ENCODE measurements around the gene MRGPRG.
"Not testable (repeated sequence)": the region's sequence is repeated elsewhere in the genome, so short reads cannot be mapped to it uniquely, and the experiment has no call there.

The MRGPRG gene, protein sequence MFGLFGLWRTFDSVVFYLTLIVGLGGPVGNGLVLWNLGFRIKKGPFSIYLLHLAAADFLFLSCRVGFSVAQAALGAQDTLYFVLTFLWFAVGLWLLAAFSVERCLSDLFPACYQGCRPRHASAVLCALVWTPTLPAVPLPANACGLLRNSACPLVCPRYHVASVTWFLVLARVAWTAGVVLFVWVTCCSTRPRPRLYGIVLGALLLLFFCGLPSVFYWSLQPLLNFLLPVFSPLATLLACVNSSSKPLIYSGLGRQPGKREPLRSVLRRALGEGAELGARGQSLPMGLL

DNA sequence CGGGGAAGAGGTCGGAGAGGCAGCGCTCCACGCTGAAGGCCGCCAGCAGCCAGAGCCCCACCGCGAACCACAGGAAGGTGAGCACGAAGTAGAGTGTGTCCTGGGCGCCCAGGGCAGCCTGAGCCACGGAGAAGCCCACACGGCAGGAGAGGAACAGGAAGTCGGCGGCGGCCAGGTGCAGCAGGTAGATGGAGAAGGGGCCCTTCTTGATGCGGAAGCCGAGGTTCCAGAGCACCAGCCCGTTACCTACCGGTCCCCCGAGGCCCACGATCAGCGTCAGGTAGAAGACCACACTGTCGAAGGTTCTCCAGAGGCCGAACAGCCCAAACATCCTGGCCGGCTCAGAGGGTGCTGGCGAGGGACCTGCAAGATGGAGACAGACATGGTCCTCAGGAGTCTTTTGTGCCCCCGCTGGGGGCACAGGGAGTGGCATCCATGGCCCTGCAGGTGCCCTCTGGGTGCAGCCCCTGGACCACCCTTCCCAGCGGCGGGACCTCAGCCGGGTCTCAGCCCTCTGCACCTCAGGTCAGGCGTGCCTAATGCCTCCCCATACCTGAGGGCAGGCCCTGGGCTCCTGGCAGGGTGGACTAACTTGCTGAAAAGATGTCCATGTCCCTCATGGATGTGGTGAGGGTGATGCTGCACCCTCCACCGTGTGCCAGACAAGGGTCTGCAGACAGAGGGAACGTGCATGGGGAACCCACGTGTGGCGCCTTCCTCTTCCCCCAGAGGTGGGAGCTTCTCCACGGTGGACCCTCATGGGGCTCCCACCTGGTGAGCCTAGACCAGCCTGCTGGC, at the start of gene MRGPRG:
Gene MRGPRG, minus strand, starts transcription at position 331 of the 798 bp plus-strand sequence. Its CDS starts 0 bp downstream, at position 331.
- no peak for DNase-seq (ENCODE audit: low read depth)

DNA sequence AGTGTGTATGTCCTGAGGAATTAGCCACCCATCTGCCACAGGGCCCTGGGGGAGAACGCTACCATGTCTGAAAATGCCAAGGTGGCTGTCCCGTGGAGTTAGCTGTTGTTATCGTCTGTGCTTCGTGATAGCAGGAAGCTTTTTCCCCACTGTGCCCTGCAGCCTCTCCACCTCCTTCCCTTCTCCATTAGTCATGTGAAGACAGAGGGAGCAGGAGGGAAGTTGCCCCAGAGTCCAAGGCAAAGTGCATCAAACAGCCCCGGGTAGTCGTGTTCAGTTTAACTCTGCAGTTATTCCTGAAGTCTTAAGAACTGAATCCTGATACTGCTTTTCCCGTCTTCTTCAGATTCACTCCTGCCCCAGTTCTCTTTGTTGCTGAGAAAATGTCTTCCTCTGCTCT, 43.9 kb upstream of the MRGPRG start:
- not testable (repeated sequence) for DNase-seq (ENCODE audit: low read depth)

DNA sequence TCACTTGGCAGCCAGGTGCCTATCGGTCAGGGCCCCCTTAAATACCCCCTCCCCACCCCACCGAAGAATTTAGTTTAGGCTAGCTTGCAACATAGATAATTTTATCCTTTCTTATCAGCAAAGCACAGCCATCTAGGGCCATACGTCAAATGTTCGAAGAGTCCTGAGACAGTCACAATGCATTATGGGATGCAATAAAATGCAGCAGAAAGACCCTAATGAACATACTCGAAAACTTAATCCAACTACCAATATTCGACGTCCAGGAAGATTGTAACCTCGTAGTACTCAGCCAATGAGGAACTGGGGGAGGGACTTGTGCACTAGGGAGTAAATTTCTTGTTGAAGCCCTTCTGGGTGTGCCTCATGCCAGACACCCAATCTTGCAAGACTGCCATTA, 43.2 kb upstream of the MRGPRG start:
- DNase-seq (ENCODE audit: low read depth) = not testable (repeated sequence)

DNA sequence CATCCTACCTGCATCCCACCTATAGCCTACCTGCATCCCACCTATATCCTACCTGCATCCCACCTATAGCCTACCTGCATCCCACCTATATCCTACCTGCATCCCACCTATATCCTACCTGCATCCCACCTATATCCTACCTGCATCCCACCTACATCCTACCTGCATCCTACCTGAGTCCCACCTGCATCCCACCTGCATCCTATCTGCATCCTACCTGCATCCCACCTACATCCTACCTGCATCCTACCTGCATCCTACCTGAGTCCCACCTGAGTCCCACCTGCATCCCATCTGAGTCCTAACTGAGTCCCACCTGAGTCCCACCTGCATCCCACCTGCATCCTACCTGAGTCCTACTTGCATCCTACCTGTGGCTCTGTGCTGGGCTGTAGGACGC, 38.9 kb upstream of the MRGPRG start:
- DNase-seq (ENCODE audit: low read depth) = not testable (repeated sequence)

DNA sequence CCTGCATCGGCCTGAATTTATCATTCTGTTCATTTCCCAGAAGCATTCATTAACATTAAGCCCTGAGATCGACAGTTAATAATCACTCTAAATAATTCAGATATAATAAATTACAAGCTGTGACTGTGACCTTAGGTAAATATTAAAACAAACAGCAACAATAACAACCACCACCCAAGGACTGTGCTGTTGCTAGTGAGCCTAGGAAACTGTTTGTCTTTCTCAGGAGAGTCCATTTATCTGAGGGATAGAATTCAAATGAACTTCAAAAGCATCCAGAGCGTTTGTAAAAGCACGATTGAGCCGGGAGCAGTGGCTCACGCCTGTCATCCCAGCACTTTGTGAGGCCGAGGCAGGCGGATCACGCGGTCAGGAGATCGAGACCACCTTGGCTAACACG, 36.6 kb upstream of the MRGPRG start:
- not testable (repeated sequence) for DNase-seq (ENCODE audit: low read depth)

DNA sequence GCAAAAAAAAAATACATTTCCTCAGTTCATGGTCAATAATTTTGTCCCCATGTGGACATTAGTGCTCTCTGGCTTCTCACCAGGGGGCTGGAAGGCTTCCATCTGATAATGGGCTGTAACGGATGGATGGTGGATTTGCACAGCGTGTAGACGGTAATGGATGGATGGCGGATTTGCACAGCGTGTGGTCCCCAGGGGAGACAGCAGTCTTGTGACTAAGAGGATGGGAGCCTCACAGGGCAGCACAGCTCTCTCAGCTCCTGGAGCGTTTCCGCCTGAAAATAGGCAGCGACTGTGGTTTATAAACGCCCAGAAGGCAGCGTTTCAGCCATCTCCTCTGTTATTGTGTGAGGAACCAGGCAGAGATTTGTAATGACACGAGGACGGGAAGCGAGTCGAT, 36.2 kb upstream of the MRGPRG start:
- not testable (repeated sequence) for DNase-seq (ENCODE audit: low read depth)

DNA sequence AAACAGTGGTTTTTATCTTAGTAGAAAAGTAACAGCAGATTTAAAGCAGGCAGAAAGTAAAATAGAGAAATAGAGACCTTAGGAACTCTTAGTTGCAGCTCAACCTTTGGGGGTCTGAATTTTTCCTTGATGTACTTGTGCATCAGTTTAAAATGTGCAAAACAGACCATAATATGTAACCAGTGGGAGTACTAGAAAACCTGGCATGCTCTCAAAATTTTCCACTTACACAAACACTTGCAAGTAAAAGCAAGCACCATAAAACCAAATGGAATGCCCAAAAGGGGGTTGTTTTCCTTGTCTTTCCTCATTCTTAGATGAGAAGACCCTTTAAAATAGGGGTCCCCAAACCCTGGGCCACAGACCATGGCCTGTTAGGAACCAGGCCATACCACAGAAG, 26.5 kb upstream of the MRGPRG start:
- no peak for DNase-seq (ENCODE audit: low read depth)

DNA sequence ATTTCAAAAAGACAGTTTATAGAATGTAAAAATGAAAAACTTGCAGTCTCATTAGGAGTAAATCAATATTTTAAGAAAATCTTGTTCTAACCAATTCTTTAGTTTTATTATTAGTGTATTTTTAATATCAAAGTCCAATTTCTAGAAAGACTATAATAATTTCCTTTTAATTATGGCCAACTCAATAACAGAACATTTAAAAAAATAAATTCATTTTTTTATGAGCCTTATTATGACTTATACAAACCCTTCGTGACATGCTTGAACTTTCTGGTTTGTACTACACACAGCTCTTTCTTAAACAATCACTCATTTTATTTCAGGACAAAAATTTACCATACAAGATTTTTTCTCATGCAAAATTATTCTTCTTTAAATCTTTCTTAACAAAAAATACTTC, 25.3 kb upstream of the MRGPRG start:
- DNase-seq (ENCODE audit: low read depth) = no peak

DNA sequence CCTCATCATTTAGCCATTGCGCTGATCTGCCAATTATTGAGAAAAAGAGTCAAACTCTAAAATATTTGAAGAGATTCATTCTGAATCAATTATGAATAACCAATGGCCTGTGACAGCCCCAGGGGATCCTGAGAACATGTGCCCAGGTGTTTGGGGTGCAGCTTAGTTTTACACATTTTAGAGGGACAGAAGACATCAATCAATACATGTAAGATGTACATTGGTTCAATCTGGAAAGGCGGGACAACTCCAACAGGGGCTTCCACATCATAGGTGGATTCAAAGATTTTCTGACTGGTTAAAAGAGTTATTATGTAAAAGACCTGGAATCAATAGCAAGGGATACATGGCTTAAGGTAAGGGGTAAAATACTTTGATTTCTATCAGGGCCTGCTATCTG, 18.5 kb upstream of the MRGPRG start:
- no peak for DNase-seq (ENCODE audit: low read depth)

DNA sequence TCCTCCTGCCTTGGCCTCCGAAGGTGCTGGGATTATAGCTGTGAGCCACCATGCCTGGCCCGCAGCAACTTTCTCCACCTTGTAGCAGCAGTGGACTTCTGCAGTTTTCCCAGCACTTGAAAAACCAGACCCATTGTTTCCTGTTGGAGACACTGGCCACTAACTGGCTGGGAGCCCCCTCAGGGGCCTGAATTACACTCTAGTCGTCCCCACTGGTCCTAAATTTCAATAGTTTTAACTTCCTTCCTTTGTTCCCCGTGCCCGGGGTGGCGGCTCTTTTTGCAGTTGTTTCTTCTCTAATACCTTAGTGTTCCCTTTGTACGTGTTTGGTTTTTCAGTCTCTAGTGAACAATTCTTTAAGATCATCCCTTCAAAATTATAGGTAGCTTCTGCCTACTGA, 16.2 kb upstream of the MRGPRG start:
- DNase-seq (ENCODE audit: low read depth) = no peak

DNA sequence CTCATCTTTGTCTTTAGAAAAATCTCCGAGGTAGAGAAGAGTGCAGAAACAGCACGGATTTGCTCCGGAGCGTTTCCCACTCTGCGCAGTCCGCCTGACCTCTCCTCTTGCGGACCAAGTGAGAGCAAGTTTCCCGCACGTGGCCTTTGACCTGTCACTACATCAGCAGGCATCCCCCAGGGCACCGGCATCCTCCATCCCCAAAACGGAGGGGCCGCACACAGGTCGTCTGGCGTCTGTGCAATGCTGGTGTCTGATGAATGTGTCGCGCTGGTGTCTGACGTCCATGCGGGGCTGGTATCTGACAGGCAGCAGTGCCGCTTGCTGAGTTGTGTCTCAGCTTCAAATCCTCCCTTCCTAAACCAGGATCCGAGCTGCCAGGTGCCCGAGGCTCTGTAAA, 14.3 kb upstream of the MRGPRG start:
- no peak for DNase-seq (ENCODE audit: low read depth)

DNA sequence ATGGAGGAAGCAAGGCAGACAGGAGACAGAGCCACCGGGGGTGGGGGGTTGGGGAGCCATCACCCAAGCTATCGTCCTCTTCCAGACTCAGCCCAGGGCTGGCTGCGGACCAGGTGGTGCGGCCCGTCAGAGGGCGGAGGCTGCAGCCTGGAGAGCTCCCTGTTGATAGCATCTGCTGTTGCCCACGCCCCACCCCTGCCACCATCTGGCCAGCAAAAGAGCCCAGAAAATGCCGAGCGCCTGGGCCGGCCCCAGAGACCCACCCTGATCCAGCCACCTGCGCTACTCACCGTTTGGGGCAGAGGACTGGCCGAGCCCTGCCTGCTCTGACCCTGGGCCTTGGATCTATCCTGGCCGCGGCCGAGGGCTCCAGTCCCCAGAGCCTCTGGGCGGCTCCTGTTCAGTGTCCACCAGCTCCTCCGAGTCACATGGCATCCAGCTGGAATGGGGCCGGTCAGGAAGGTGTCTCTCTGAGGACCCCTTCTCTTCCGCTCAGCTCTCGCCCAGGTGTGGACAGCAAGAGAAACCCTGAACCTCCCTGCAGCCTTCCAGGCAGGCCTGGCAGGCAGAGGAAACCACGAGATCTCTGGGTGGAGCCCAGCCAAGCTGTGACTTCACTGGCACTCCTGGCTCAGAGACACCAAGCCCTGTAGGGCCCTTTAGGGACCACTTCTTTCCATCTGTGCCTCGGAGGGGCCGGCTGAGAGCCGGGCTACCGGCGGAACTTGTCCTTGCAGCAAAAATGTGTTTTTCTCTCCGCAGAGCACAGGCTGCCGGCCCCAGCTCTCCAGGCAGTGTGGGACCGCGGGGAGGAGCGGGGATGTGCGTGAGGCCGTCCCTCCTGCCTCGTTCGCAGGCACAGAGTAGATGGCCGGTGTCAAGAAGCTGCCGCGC, 13.5 kb upstream of the MRGPRG start, which contains the start of gene MRGPRE:
Gene MRGPRE, minus strand, starts transcription at position 567 of the 894 bp plus-strand sequence. CDS start 3,618 bp downstream, outside the sequence.
- DNase-seq (ENCODE audit: low read depth) = peak; percentile 7

DNA sequence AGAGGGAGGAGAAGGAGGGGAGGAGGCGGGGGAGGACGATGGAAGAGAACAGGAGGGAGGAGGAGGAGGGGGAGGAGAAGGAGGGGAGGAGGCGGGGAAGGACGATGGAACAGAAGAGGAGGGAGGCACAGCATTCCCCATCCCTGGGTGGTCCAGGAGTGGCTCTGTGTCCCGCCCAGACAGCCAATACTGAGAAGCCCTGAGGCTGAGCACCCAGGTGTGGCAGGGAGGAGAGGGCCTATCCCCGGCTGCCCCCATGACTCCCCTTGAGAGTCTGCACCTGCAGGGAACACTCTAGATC, 12.9 kb upstream of the MRGPRG start:
- DNase-seq (ENCODE audit: low read depth) = no peak

DNA sequence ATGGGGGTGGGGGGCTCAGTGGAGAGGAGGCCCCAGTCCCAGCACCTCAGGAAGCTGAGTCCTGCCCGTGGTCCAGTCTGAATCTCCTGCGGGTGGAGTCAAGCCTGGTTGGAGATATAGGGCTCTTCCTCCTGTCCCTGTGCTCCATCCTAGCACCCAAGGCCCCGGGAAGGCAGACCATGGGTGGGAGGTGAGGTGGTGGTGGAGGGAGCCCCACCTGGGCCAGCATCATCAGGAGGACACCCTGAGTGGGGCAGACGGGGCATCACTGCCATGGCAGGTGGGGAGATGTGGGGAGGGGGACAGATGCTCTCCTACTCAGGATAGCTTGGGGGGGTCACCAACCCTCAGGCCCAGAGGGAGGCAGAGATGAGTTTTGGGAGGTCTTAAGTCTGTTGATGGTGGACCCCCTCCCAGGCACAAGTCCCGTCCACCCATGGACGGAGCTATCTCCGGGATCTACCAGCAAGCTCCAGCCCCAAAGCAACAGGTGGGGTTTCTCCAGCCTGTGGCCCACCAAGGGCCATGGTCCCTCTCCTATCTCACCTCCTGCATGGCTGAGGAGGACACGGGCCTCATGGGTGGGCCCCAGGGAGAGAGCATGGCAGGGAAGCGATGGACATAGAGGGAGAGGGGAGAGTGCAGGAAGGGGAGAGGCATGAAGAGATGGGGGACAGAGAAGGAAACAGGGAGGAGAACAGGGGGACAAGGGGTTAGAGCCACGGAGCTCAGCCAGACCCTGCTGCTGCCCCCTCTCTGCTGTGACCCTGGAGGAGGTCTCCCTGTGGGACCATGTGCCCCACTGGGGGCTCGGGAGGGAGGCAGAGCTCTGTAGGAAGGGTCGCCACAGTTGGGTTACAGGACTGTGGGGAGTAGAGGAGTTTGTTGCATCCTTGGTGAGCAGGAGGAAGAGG, 12.3 kb upstream of the MRGPRG start:
- no peak for DNase-seq (ENCODE audit: low read depth)

DNA sequence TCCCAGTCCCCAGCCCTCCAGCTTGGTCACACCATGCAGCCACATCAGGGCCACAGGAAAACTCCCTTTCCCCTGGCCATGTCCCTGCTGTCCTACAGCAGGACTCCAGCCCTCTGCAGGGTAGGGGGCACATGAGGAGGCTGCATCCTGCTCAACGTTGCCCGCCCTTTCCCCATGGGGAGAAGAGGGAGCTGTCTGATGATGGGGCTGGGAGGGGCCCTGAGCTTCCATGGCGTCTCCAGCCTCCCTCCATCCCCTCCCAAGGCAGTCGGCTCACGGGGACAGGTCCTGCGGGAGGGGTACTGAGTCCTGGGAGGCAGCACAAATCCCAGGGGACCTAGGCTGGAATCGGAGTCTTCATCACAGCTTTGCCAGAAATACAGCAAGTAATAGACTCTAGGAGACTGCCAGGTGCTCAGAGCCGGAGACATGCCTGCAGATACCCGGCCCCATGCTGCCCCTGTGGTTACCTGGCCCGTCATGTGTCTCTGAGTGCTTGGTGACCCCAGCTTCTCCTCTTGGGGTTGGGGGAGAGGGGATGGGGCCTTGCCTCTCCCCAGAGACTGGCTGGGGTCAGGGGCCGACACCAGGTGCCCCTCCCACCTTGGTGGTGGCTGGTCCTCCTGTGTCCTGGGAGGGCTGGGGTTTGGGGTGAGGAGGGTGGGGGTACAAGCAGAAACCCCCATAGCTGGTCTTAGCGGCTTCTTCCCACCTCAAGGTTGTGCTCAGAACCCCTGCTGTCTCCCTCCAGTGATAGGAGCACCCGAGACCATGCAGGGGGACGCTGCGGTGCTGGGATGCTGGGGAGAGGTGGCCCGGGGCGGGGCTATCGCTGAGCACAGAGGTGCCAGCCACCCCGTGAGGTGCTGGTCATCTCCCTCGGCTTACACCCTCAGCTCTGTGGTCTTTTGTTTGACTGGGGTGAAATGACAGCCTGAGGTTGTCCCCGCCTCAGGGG, 11.3 kb upstream of the MRGPRG start:
- DNase-seq (ENCODE audit: low read depth) = no peak

DNA sequence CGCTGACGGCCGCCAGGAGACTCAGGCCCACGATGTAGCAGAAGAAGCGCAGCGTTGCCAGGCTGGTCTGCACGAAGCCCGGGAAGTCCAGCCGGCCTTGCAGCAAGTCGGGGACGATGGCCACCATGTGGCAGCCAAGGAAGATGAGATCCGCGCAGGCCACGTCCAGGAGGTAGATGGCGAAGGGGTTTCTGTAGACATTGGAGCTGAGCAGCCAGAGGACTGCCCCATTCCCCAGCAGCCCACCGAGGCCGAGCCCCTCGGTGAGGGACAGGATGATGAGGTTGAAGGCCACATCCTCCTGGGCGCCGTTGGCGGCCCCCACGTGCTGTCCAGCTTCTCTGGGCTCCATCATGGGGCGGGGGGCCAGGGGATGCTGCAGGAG, 9.8 kb upstream of the MRGPRG start:
- no peak for DNase-seq (ENCODE audit: low read depth)

DNA sequence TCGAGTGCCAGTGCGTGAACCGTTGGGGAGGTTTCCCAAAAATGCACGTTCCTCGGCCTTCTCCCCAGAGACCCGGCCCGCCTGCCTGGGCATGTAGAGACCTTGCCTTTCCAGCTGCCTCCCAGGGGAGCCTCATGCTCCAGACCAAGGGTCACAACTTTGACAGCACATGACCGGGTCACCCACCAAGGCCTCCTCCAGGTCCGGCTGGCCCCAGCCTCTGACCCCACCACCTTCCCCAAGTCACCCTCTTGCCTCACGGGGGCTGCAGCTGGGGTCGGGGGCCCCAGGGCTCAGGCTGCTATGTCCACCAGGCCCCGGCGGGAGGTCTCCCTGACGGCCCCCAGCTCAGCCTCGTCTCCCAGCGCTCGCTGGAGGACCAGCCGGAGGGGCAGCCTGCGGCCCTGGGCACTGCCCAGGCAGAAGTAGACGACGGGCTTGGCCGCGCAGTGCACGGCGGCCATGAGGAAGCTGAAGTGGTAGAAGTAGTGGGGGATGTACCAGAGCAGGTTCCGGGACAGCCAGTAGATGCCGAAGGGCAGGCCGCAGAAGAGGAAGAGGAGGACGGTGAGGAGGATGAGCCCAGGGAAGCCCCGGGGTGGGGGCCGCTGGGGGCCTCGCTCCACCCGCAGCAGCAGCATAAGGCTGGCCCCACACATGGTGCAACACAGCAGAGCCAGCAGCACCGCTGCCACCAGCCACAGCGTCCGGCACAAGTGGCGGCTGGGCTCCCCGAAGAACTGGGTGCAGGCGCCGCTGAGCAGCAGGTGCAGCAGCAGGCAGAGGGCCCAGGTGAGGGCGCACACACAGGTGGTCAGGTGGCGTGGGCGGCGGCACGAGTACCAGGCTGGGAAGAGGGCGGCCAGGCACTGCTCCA, 9.2 kb upstream of the MRGPRG start:
- DNase-seq (ENCODE audit: low read depth) = no peak

DNA sequence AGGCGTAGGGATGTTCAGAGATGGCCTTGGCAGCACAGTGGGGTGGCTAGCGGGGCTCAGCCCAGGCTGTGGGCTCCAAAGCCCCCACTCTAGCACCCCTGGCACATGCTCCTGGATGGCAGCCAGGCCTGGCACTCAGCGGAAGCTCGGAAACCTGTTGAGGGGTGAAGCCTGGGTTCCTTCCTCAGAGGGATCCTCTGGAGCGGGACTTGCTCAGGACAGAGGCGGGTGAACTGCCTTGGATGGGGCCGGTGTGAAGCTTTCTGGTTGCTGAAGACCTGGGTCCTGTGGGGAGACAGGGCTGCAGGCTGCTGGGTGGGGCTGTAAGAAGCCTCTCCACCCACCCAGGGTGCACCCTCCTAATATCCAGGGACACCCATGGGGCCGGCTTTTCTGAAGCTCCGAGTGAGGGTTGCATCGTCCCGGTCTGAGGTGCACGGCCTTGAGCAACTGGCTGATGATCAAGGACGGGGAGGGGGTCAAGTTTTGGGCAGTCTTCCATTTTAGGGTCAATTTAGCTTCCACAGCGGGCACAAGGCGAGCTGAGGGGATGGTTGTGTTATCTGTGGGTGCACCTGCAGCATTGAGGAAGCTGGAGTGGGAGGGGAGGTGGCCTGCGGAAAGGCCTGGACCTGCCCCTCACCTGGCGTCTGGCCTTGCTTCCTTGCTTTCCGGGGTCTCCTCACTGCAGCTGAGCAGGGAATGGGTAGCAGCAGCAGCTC, 8.4 kb upstream of the MRGPRG start:
- no peak for DNase-seq (ENCODE audit: low read depth)

Data from stromal cell of bone marrow (primary cell).